ENCODE measurements around the gene HPX.
A peak's percentile ranks its signal among the peaks of the same experiment; 100 is the strongest.

Gene HPX

GRCh38 chr11:6411594-6412031, 29.2 kb downstream of the HPX start:
- no peaks in the 10 kb centered on the region for H3K36me3 ChIP-seq (ENCODE audit: insufficient read depth, low read depth, low read length)
- H3K9me3 ChIP-seq (ENCODE audit: insufficient read depth, low read depth, low read length), result no peaks in the 10 kb centered on the region
- no peaks in the 10 kb centered on the region for H3K27me3 ChIP-seq (ENCODE audit: insufficient read depth, low read length)
- H3K4me1 ChIP-seq (ENCODE audit: insufficient read depth, low read length), result no peaks in the 10 kb centered on the region
- H3K4me3 ChIP-seq (ENCODE audit: low read length), result no peak overlapping the region
- H3K9ac ChIP-seq (ENCODE audit: low read depth, low read length), result no peak overlapping the region
- no peak overlapping the region for H3K27ac ChIP-seq (ENCODE audit: low read length)

GRCh38 chr11:6410695-6411430, 29.9 kb downstream of the HPX start:
- H3K4me3 ChIP-seq (ENCODE audit: low read length), result no peak overlapping the region
- no peaks in the 10 kb centered on the region for H3K36me3 ChIP-seq (ENCODE audit: insufficient read depth, low read depth, low read length)
- H3K27me3 ChIP-seq (ENCODE audit: insufficient read depth, low read length), result no peaks in the 10 kb centered on the region
- H3K27ac ChIP-seq (ENCODE audit: low read length), result no peak overlapping the region
- no peak overlapping the region for H3K9ac ChIP-seq (ENCODE audit: low read depth, low read length)
- no peaks in the 10 kb centered on the region; the same call in 1 of the 2 replicates for H3K9me3 ChIP-seq (ENCODE audit: insufficient read depth, low read depth, low read length)
- H3K4me1 ChIP-seq (ENCODE audit: insufficient read depth, low read length), result no peaks in the 10 kb centered on the region

- H3K4me1 ChIP-seq (ENCODE audit: insufficient read depth, low read length), result peaks cover 8% of the 10 kb centered on the region; the same call in 1 of the 2 replicates
- H3K4me3 ChIP-seq (ENCODE audit: low read length), result no peak overlapping the region
- H3K27ac ChIP-seq (ENCODE audit: low read length), result no peak overlapping the region
- no peak overlapping the region for H3K9ac ChIP-seq (ENCODE audit: low read depth, low read length)
- H3K27me3 ChIP-seq (ENCODE audit: insufficient read depth, low read length), result no peaks in the 10 kb centered on the region
- no peaks in the 10 kb centered on the region; the same call in 1 of the 2 replicates for H3K9me3 ChIP-seq (ENCODE audit: insufficient read depth, low read depth, low read length)
- H3K36me3 ChIP-seq (ENCODE audit: insufficient read depth, low read depth, low read length), result no peaks in the 10 kb centered on the region
Observed at GRCh38 chr11:6406370-6406769, 34.4 kb downstream of the HPX start.

- H3K27me3 ChIP-seq (ENCODE audit: insufficient read depth, low read length), result no peaks in the 10 kb centered on the region
- H3K9me3 ChIP-seq (ENCODE audit: insufficient read depth, low read depth, low read length), result no peaks in the 10 kb centered on the region; the same call in 1 of the 2 replicates
- H3K4me3 ChIP-seq (ENCODE audit: low read length), result no peak overlapping the region
- 0 out of 2 replicates have a peak, but pooled peaks cover 5% of the 10 kb centered on the region for H3K36me3 ChIP-seq (ENCODE audit: insufficient read depth, low read depth, low read length)
- no peak overlapping the region for H3K27ac ChIP-seq (ENCODE audit: low read length)
- H3K9ac ChIP-seq (ENCODE audit: low read depth, low read length), result no peak overlapping the region
- peaks cover 8% of the 10 kb centered on the region; the same call in 1 of the 2 replicates for H3K4me1 ChIP-seq (ENCODE audit: insufficient read depth, low read length)
Observed at GRCh38 chr11:6405846-6406245, 34.9 kb downstream of the HPX start.

GRCh38 chr11:6405052-6405667, 35.6 kb downstream of the HPX start:
- Histone ChIP-seq H3K36me3 (ENCODE audit: insufficient read depth, low read depth, low read length) (0 out of 2 replicates have a peak, but pooled peaks cover 5% of the 10 kb centered on the region), H3K9me3 (ENCODE audit: insufficient read depth, low read depth, low read length) (no peaks in the 10 kb centered on the region; the same call in 1 of the 2 replicates), H3K27ac (ENCODE audit: low read length) (no peak overlapping the region), H3K4me3 (ENCODE audit: low read length) (no peak overlapping the region; the same call in 1 of the 2 replicates), H3K4me1 (ENCODE audit: insufficient read depth, low read length) (peaks cover 8% of the 10 kb centered on the region; the same call in 1 of the 2 replicates), H3K27me3 (ENCODE audit: insufficient read depth, low read length) (no peaks in the 10 kb centered on the region), H3K9ac (ENCODE audit: low read depth, low read length) (no peak overlapping the region)

GRCh38 chr11:6404342-6405051, 36.3 kb downstream of the HPX start:
- Histone ChIP-seq H3K27me3 (ENCODE audit: insufficient read depth, low read length) (no peaks in the 10 kb centered on the region), H3K4me3 (ENCODE audit: low read length) (peak overlapping the region; percentile 25; the same call in 1 of the 2 replicates), H3K9ac (ENCODE audit: low read depth, low read length) (no peak overlapping the region), H3K9me3 (ENCODE audit: insufficient read depth, low read depth, low read length) (no peaks in the 10 kb centered on the region; the same call in 1 of the 2 replicates), H3K36me3 (ENCODE audit: insufficient read depth, low read depth, low read length) (0 out of 2 replicates have a peak, but pooled peaks cover 5% of the 10 kb centered on the region), H3K4me1 (ENCODE audit: insufficient read depth, low read length) (peaks cover 8% of the 10 kb centered on the region; the same call in 1 of the 2 replicates), H3K27ac (ENCODE audit: low read length) (no peak overlapping the region)

GRCh38 chr11:6403539-6403938, 37.2 kb downstream of the HPX start:
- no peaks in the 10 kb centered on the region for H3K27me3 ChIP-seq (ENCODE audit: insufficient read depth, low read length)
- H3K4me1 ChIP-seq (ENCODE audit: insufficient read depth, low read length), result peaks cover 8% of the 10 kb centered on the region; the same call in 1 of the 2 replicates
- H3K4me3 ChIP-seq (ENCODE audit: low read length), result no peak overlapping the region
- 0 out of 2 replicates have a peak, but pooled peaks cover 5% of the 10 kb centered on the region for H3K36me3 ChIP-seq (ENCODE audit: insufficient read depth, low read depth, low read length)
- H3K9ac ChIP-seq (ENCODE audit: low read depth, low read length), result no peak overlapping the region
- H3K27ac ChIP-seq (ENCODE audit: low read length), result no peak overlapping the region
- no peaks in the 10 kb centered on the region; the same call in 1 of the 2 replicates for H3K9me3 ChIP-seq (ENCODE audit: insufficient read depth, low read depth, low read length)

- H3K4me3 ChIP-seq (ENCODE audit: low read length), result no peak overlapping the region
- no peak overlapping the region for H3K9ac ChIP-seq (ENCODE audit: low read depth, low read length)
- no peaks in the 10 kb centered on the region for H3K27me3 ChIP-seq (ENCODE audit: insufficient read depth, low read length)
- 0 out of 2 replicates have a peak, but pooled peaks cover 5% of the 10 kb centered on the region for H3K36me3 ChIP-seq (ENCODE audit: insufficient read depth, low read depth, low read length)
- no peaks in the 10 kb centered on the region; the same call in 1 of the 2 replicates for H3K9me3 ChIP-seq (ENCODE audit: insufficient read depth, low read depth, low read length)
- H3K27ac ChIP-seq (ENCODE audit: low read length), result no peak overlapping the region
- H3K4me1 ChIP-seq (ENCODE audit: insufficient read depth, low read length), result peaks cover 8% of the 10 kb centered on the region; the same call in 1 of the 2 replicates
Observed at GRCh38 chr11:6402561-6402981, 38.2 kb downstream of the HPX start.

GRCh38 chr11:6402061-6402470, 38.7 kb downstream of the HPX start:
- Histone ChIP-seq H3K4me3 (ENCODE audit: low read length) (no peak overlapping the region), H3K9me3 (ENCODE audit: insufficient read depth, low read depth, low read length) (no peaks in the 10 kb centered on the region; the same call in 1 of the 2 replicates), H3K27me3 (ENCODE audit: insufficient read depth, low read length) (no peaks in the 10 kb centered on the region), H3K4me1 (ENCODE audit: insufficient read depth, low read length) (peaks cover 8% of the 10 kb centered on the region; the same call in 1 of the 2 replicates), H3K27ac (ENCODE audit: low read length) (no peak overlapping the region), H3K9ac (ENCODE audit: low read depth, low read length) (no peak overlapping the region), H3K36me3 (ENCODE audit: insufficient read depth, low read depth, low read length) (0 out of 2 replicates have a peak, but pooled peaks cover 5% of the 10 kb centered on the region)

- no peak overlapping the region for H3K9ac ChIP-seq (ENCODE audit: low read depth, low read length)
- H3K36me3 ChIP-seq (ENCODE audit: insufficient read depth, low read depth, low read length), result 0 out of 2 replicates have a peak, but pooled peaks cover 5% of the 10 kb centered on the region
- no peak overlapping the region for H3K4me3 ChIP-seq (ENCODE audit: low read length)
- peaks cover 8% of the 10 kb centered on the region; the same call in 1 of the 2 replicates for H3K4me1 ChIP-seq (ENCODE audit: insufficient read depth, low read length)
- no peak overlapping the region for H3K27ac ChIP-seq (ENCODE audit: low read length)
- no peaks in the 10 kb centered on the region for H3K27me3 ChIP-seq (ENCODE audit: insufficient read depth, low read length)
- no peaks in the 10 kb centered on the region; the same call in 1 of the 2 replicates for H3K9me3 ChIP-seq (ENCODE audit: insufficient read depth, low read depth, low read length)
Observed at GRCh38 chr11:6401464-6401863, 39.3 kb downstream of the HPX start.
